Mesothelial cell of epicardium (in vitro differentiated cells): Measurements from ENCODE around the gene LGALS12. TPM values are rescaled to one million over a fixed set of nuclear protein-coding genes. Genes with fewer than 3 reads are reported as not detected.
A peak's percentile ranks its signal among the peaks of the same experiment; 100 is the strongest.

ENCODE experiments used
- DNase-seq, 2 experiments: peaks; one replicate each; pipeline ENCODE4 v3.0.0; 2021; ENCODE audit warnings: low spot score in 2 of 2; ENCODE audit not compliant: unreplicated experiment in 2 of 2
- H3K27ac Mint-ChIP-seq: 2 replicates; pipeline ENCODE4 v1.8.0; 2021; ENCODE audit warnings: mixed read lengths
- H3K27me3 Mint-ChIP-seq: 2 replicates; pipeline ENCODE4 v1.8.0; 2021; ENCODE audit warnings: low read depth, mixed read lengths
- H3K36me3 Mint-ChIP-seq: 2 replicates; pipeline ENCODE4 v1.8.0; 2021; ENCODE audit warnings: mixed read lengths
- H3K4me1 Mint-ChIP-seq: 2 replicates; pipeline ENCODE4 v1.8.0; 2021; ENCODE audit warnings: mixed read lengths
- H3K4me3 Mint-ChIP-seq: 2 replicates; pipeline ENCODE4 v1.8.0; 2021; ENCODE audit warnings: mild to moderate bottlenecking, moderate library complexity, mixed read lengths
- H3K9me3 Mint-ChIP-seq: 2 replicates; pipeline ENCODE4 v1.8.0; 2021; ENCODE audit warnings: mixed read lengths
- total RNA-seq: library from RNA; stranded (reverse); gene quantifications from 3 replicates; pipeline ENCODE4 v1.2.1, GENCODE V29; 2021
- TF ChIP-seq, protein P1 (sequence below): fragments of 200-600 bp; sonication (generic); IDR thresholded peaks from one replicate; pipeline ENCODE4 v1.5.0; 2021; ENCODE audit warnings: antibody characterized with exemption; ENCODE audit not compliant: unreplicated experiment

LGALS12 gene
- total RNA-seq, 1 donor from 2014 or later = 0.58 TPM

DNA sequence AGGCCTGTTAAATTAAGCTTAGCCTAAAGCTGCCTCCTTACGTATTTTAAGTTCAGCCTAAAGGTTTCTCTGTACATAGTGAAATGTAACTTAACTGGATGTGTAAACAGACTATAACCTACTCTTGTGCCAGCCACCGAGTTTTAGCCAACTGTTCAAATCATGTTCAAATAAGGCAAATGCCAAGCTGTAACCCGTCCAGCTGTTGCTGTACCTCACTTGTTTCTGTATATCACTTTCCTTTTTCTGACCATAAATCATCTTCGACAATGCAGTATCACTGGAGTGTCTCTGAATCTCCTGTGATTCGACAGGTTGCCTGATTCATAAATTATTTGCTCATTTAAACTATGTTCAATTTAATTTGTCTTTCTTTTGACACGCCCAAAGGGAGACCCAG, 10.9 kb upstream of the LGALS12 start:
- H3K4me3 Mint-ChIP-seq = no peak overlapping the region
- DNase-seq = no peak
- TF ChIP-seq, protein P1, sequence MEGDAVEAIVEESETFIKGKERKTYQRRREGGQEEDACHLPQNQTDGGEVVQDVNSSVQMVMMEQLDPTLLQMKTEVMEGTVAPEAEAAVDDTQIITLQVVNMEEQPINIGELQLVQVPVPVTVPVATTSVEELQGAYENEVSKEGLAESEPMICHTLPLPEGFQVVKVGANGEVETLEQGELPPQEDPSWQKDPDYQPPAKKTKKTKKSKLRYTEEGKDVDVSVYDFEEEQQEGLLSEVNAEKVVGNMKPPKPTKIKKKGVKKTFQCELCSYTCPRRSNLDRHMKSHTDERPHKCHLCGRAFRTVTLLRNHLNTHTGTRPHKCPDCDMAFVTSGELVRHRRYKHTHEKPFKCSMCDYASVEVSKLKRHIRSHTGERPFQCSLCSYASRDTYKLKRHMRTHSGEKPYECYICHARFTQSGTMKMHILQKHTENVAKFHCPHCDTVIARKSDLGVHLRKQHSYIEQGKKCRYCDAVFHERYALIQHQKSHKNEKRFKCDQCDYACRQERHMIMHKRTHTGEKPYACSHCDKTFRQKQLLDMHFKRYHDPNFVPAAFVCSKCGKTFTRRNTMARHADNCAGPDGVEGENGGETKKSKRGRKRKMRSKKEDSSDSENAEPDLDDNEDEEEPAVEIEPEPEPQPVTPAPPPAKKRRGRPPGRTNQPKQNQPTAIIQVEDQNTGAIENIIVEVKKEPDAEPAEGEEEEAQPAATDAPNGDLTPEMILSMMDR = no peak
- peaks cover 8% of the 10 kb centered on the region for H3K27me3 Mint-ChIP-seq
- peaks cover 24% of the 10 kb centered on the region for H3K9me3 Mint-ChIP-seq
- no peak overlapping the region for H3K27ac Mint-ChIP-seq
- peaks cover 3% of the 10 kb centered on the region for H3K36me3 Mint-ChIP-seq
- peaks cover 26% of the 10 kb centered on the region for H3K4me1 Mint-ChIP-seq

DNA sequence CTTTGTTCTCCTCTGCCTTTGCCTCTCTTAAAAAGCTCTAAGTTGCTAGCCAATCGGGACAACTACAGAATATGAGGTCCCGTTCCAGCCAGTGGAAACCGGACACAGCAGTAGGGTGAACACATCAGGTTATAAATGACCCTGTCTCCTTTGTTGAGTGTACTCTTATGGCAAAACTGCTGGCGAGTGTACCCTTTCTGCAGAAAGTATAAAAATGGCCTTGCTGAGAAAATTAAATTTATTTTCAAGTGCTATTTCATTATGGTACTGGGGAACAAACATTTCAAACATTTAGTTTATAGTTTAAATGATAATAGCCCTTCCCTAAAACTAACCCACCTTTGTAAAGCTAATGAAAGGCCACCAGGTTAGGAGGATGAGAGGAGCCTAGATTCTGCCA, 6.0 kb upstream of the LGALS12 start:
- Mint-ChIP-seq H3K9me3 (peaks cover 30% of the 10 kb centered on the region), H3K27ac (no peak overlapping the region)

GRCh38 chr11:63501236-63501635, 4.6 kb upstream of the LGALS12 start:
- TF ChIP-seq, protein P1 = no peak
- no peak overlapping the region for H3K27ac Mint-ChIP-seq
- peaks cover 30% of the 10 kb centered on the region for H3K9me3 Mint-ChIP-seq
- no peak for DNase-seq
- peaks cover 11% of the 10 kb centered on the region for H3K4me1 Mint-ChIP-seq
- H3K36me3 Mint-ChIP-seq = peaks cover 4% of the 10 kb centered on the region
- H3K27me3 Mint-ChIP-seq = no peaks in the 10 kb centered on the region
- no peak overlapping the region for H3K4me3 Mint-ChIP-seq

More for the DNA sequence above, 6.0 kb upstream of the LGALS12 start:
- Mint-ChIP-seq H3K4me1 (peaks cover 11% of the 10 kb centered on the region), H3K4me3 (no peak overlapping the region), H3K27me3 (no peaks in the 10 kb centered on the region), H3K36me3 (peaks cover 4% of the 10 kb centered on the region)
- TF ChIP-seq, protein P1 = no peak
- DNase-seq = no peak

DNA sequence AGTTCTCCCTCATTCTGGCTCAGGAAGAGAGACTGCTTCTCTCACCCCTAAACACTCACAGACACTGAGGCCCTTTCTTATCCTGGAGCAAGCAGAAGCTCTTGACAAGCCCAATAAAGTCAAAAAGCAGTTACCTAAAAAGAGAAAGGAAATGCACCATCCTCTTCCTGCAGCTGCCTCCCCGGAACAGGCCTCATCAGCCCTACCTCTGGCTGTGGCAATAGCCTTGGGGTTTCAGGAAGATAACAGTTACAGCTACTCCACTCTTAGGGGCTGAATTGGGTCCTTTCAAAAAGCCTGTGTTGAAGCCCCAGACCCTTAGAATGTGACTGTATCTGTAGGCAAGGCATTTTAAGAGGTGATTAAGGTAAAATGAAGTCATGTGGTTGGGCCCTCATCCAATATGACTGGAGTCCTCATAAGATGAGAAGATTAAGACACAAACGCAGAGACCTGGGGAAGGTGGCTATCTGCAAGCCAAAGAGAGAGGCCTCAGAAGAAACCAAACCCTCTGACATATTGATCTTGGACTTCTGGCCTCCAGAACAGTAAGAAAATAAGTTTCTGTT, 3.5 kb upstream of the LGALS12 start:
- peak overlapping the region; percentile 2 for H3K27ac Mint-ChIP-seq
- no peak for DNase-seq
- peaks cover 15% of the 10 kb centered on the region for H3K4me1 Mint-ChIP-seq

GRCh38 chr11:63503492-63503891, 2.4 kb upstream of the LGALS12 start:
- H3K27ac Mint-ChIP-seq = no peak overlapping the region
- H3K9me3 Mint-ChIP-seq = peaks cover 17% of the 10 kb centered on the region
- peaks cover 4% of the 10 kb centered on the region for H3K36me3 Mint-ChIP-seq
- peaks cover 16% of the 10 kb centered on the region for H3K4me1 Mint-ChIP-seq
- DNase-seq = no peak
- no peaks in the 10 kb centered on the region for H3K27me3 Mint-ChIP-seq
- H3K4me3 Mint-ChIP-seq = no peak overlapping the region
- TF ChIP-seq, protein P1 = no peak

More for the DNA sequence above, 3.5 kb upstream of the LGALS12 start:
- no peaks in the 10 kb centered on the region for H3K27me3 Mint-ChIP-seq
- H3K4me3 Mint-ChIP-seq = no peak overlapping the region
- H3K36me3 Mint-ChIP-seq = peaks cover 4% of the 10 kb centered on the region
- TF ChIP-seq, protein P1 = no peak
- H3K9me3 Mint-ChIP-seq = peaks cover 24% of the 10 kb centered on the region
